B cell (primary cell): ENCODE measurements around the gene HCN2. TPM values are rescaled to one million over a fixed set of nuclear protein-coding genes. Genes with fewer than 3 reads are reported as not detected.

Source experiments
- ATAC-seq: fragments of 200-7000 bp; cut with Tn5 transposase; one replicate; pipeline ENCODE4 v1.10.0; 2021; ENCODE audit warnings: low read depth, mild to moderate bottlenecking, moderate number of reproducible peaks, moderate library complexity
- CTCF ChIA-PET: fragments of 350-600 bp; sonication (Branson Sonifier 250); formaldehyde crosslinking; loops from one replicate; lab custom pipeline; 2021; ENCODE audit warnings: antibody characterized with exemption, inconsistent platforms; lab: Charles Lee
- POLR2A ChIA-PET: fragments of 350-600 bp; sonication (Branson Sonifier 250); formaldehyde crosslinking; loops from one replicate; lab custom pipeline; 2021; ENCODE audit warnings: antibody characterized with exemption; lab: Charles Lee
- DNase-seq: peaks from one replicate; pipeline ENCODE4 v3.0.0; 2013
- H2AFZ ChIP-seq: 2 replicates; pipeline ENCODE4 v1.6.1; 2012; ENCODE audit warnings: mild to moderate bottlenecking, low read depth, low read length; ENCODE audit not compliant: insufficient read depth, poor library complexity, severe bottlenecking
- H3K27ac ChIP-seq, 2 donors: 1 replicate in 1 of 2; 2 replicates in 1 of 2; pipeline ENCODE4 v1.5.1; 2012 to 2013; ENCODE audit warnings: low read length in 2 of 2, mild to moderate bottlenecking in 2 of 2, moderate library complexity in 1 of 2
- H3K27me3 ChIP-seq, 4 experiments: fragments of 200-600 bp in 1 of 4; sonication (generic) in 1 of 4; replicated peaks in 1 of 4; 1 replicate in 2 of 4; 2 replicates in 2 of 4; pipeline versions ENCODE4 v1.6.1 to v1.7.0; 2013 to 2016; ENCODE audit warnings: low read length in 3 of 4, mild to moderate bottlenecking in 2 of 4, mixed read lengths in 1 of 4, moderate library complexity in 1 of 4; ENCODE audit not compliant: insufficient read depth in 4 of 4, control insufficient read depth in 3 of 4; ENCODE audit errors: control extremely low read depth in 1 of 4
- H3K36me3 ChIP-seq, 2 experiments: replicated peaks in 1 of 2; 1 replicate in 1 of 2; 2 replicates in 1 of 2; pipeline versions ENCODE4 v1.6.1 to v1.7.1; 2013; ENCODE audit warnings: low read length in 1 of 2; ENCODE audit not compliant: insufficient read depth in 2 of 2, control insufficient read depth in 1 of 2; ENCODE audit errors: control extremely low read depth in 1 of 2, extremely low read depth in 1 of 2
- H3K4me1 ChIP-seq, 2 donors: fragments of 200-600 bp in 1 of 2; sonication (generic) in 1 of 2; 1 replicate in 1 of 2; 2 replicates in 1 of 2; pipeline versions ENCODE4 v1.5.1 to v1.6.1; 2013 to 2017; ENCODE audit warnings: low read length in 2 of 2; ENCODE audit not compliant: control insufficient read depth in 2 of 2, insufficient read depth in 2 of 2
- H3K4me2 ChIP-seq: replicated peaks from 2 replicates; pipeline ENCODE3; 2012; ENCODE audit warnings: mild to moderate bottlenecking, low read depth, low read length; ENCODE audit not compliant: poor library complexity, severe bottlenecking
- H3K4me3 ChIP-seq, 5 experiments: fragments of 200-600 bp in 1 of 5; sonication (generic) in 1 of 5; 1 replicate in 3 of 5; 2 replicates in 2 of 5; pipeline versions ENCODE4 v1.5.1 to v1.7.0; 2011 to 2016; ENCODE audit warnings: low read length in 4 of 5, mild to moderate bottlenecking in 4 of 5, low read depth in 2 of 5, control low read depth in 1 of 5, moderate library complexity in 1 of 5; ENCODE audit not compliant: insufficient read depth in 1 of 5; ENCODE audit errors: control extremely low read depth in 1 of 5, extremely low read depth in 1 of 5
- H3K79me2 ChIP-seq: fragments of 200-600 bp; sonication (generic); one replicate; pipeline ENCODE4 v1.6.0; 2016; ENCODE audit warnings: low read length; ENCODE audit not compliant: control insufficient read depth, insufficient read depth
- H3K9ac ChIP-seq: fragments of 200-600 bp; sonication (generic); 2 replicates; pipeline ENCODE4 v1.6.1; 2017; ENCODE audit warnings: mild to moderate bottlenecking, low read length, moderate library complexity
- H3K9me3 ChIP-seq, 3 donors: one replicate each; pipeline versions ENCODE4 v1.6.1 to v1.7.1; 2013; ENCODE audit warnings: low read length in 2 of 3; ENCODE audit not compliant: control insufficient read depth in 2 of 3, insufficient read depth in 1 of 3; ENCODE audit errors: control extremely low read depth in 1 of 3
- H4K20me1 ChIP-seq: 2 replicates; pipeline ENCODE4 v1.6.0; 2012; ENCODE audit warnings: mild to moderate bottlenecking, low read length; ENCODE audit not compliant: insufficient read depth, control insufficient read depth, poor library complexity, severe bottlenecking
- H3K27ac Mint-ChIP-seq: one replicate; pipeline ENCODE4 v1.8.0; 2021; ENCODE audit warnings: mixed read lengths
- H3K27me3 Mint-ChIP-seq: one replicate; pipeline ENCODE4 v1.8.0; 2021; ENCODE audit warnings: mixed read lengths
- H3K4me1 Mint-ChIP-seq: one replicate; pipeline ENCODE4 v1.8.0; 2021; ENCODE audit warnings: mixed read lengths
- H3K4me3 Mint-ChIP-seq: one replicate; pipeline ENCODE4 v1.8.0; 2021; ENCODE audit warnings: mixed read lengths
- H3K9me3 Mint-ChIP-seq: one replicate; pipeline ENCODE4 v1.8.0; 2022; ENCODE audit warnings: mixed read lengths; ENCODE audit not compliant: insufficient read depth
- EZH2 ChIP-seq: IDR thresholded peaks from 2 replicates; pipeline ENCODE4 v1.6.1; 2012; ENCODE audit warnings: borderline replicate concordance, low read depth, mild to moderate bottlenecking, moderate library complexity, low read length; ENCODE audit not compliant: insufficient read depth, poor library complexity, severe bottlenecking
- WGBS: methylation state at CpG from one replicate; pipeline ENCODE4 v1.1.5; 2013; ENCODE audit warnings: missing lambda C conversion rate; ENCODE audit not compliant: insufficient coverage; 5-methylcytosine and 5-hydroxymethylcytosine counted together
- intact Hi-C: fragments of 100-400 bp; cut with micrococcal nuclease; formaldehyde crosslinking; loops from one replicate; pipeline ENCODE4 v1.10.0; 2022
- polyA plus RNA-seq: library from polyadenylated mRNA; depleted of rRNA; stranded (reverse); fragments of >200 nt; gene quantifications from 2 replicates; pipeline ENCODE4 v1.2.3, GENCODE V29; 2012
- total RNA-seq, 2 donors: library from RNA; stranded (reverse); fragments of 120-200 nt in 1 of 2; gene quantifications; 1 replicate in 1 of 2; 2 replicates in 1 of 2; pipeline versions ENCODE4 v1.2.3 to v1.2.4, GENCODE V29; 2013 to 2022
- TF ChIP-seq, protein P1 (sequence below): fragments of 200-600 bp; IDR thresholded peaks from one replicate; pipeline ENCODE4 v1.8.0; 2022; ENCODE audit warnings: antibody characterized with exemption, mild to moderate bottlenecking

HCN2 gene
- total and polyA plus RNA-seq, 2 donors (not counting 1 experiment from before 2014, with no cell fraction given): 0.27 to 0.57 TPM

GRCh38 chr19:541699-542098, 48.0 kb upstream of the HCN2 start:
- TF ChIP-seq EZH2: no peak
- TF ChIP-seq, protein P1, sequence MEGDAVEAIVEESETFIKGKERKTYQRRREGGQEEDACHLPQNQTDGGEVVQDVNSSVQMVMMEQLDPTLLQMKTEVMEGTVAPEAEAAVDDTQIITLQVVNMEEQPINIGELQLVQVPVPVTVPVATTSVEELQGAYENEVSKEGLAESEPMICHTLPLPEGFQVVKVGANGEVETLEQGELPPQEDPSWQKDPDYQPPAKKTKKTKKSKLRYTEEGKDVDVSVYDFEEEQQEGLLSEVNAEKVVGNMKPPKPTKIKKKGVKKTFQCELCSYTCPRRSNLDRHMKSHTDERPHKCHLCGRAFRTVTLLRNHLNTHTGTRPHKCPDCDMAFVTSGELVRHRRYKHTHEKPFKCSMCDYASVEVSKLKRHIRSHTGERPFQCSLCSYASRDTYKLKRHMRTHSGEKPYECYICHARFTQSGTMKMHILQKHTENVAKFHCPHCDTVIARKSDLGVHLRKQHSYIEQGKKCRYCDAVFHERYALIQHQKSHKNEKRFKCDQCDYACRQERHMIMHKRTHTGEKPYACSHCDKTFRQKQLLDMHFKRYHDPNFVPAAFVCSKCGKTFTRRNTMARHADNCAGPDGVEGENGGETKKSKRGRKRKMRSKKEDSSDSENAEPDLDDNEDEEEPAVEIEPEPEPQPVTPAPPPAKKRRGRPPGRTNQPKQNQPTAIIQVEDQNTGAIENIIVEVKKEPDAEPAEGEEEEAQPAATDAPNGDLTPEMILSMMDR: no peak
- ChIA-PET POLR2A (no interaction called here), CTCF (no interaction called here)
- H3K27me3 ChIP-seq: no peaks in the 10 kb centered on the region
- no peaks in the 10 kb centered on the region for H3K9me3 ChIP-seq
- no peaks in the 10 kb centered on the region for H3K27me3 Mint-ChIP-seq
- no peak overlapping the region for H3K9ac ChIP-seq
- H3K36me3 ChIP-seq: peaks cover 0 to 15% of the 10 kb centered on the region in 2 experiments
- ATAC-seq: no peak
- H4K20me1 ChIP-seq: peaks cover 19% of the 10 kb centered on the region
- H3K4me3 ChIP-seq: no peak overlapping the region
- intact Hi-C loops: no loop called here
- H3K27ac ChIP-seq: no peak overlapping the region
- no peaks in the 10 kb centered on the region for H3K4me1 Mint-ChIP-seq
- no peak overlapping the region for H3K4me2 ChIP-seq
- no peaks in the 10 kb centered on the region for H3K4me1 ChIP-seq
- no peak for DNase-seq
- no peaks in the 10 kb centered on the region for H3K79me2 ChIP-seq
- H3K27ac Mint-ChIP-seq: no peak overlapping the region
- 92% methylated on average over 22 of the region's 26 CpGs for WGBS
- H3K9me3 Mint-ChIP-seq: no peaks in the 10 kb centered on the region
- no peak overlapping the region for H2AFZ ChIP-seq
- no peak overlapping the region for H3K4me3 Mint-ChIP-seq

GRCh38 chr19:542173-542866, 47.4 kb upstream of the HCN2 start:
- H2AFZ ChIP-seq: no peak overlapping the region
- DNase-seq: peak; percentile 10
- Mint-ChIP-seq H3K27me3 (no peaks in the 10 kb centered on the region), H3K9me3 (no peaks in the 10 kb centered on the region), H3K27ac (no peak overlapping the region), H3K4me3 (no peak overlapping the region), H3K4me1 (no peaks in the 10 kb centered on the region)
- CTCF ChIA-PET: no interaction called here
- no peak for ATAC-seq
- H3K4me1 ChIP-seq: no peaks in the 10 kb centered on the region
- no peaks in the 10 kb centered on the region for H3K9me3 ChIP-seq
- no peaks in the 10 kb centered on the region for H3K79me2 ChIP-seq
- peaks cover 19% of the 10 kb centered on the region for H4K20me1 ChIP-seq
- TF ChIP-seq, protein P1: no peak
- TF ChIP-seq EZH2: no peak
- WGBS: 91% methylated on average over 34 of the region's 34 CpGs
- H3K27me3 ChIP-seq: no peaks in the 10 kb centered on the region
- H3K27ac ChIP-seq: no peak overlapping the region
- no peak overlapping the region for H3K9ac ChIP-seq
- no peak overlapping the region for H3K4me3 ChIP-seq
- no peak overlapping the region for H3K4me2 ChIP-seq
- H3K36me3 ChIP-seq: peaks cover 0 to 12% of the 10 kb centered on the region in 2 experiments
- intact Hi-C loops: no loop called here
- POLR2A ChIA-PET: interaction anchor here (0.5 kb wide), 1 partner anchor 136 kb away, joined by 6 read pairs; no protein-coding TSS in a partner anchor
